Stimulated activated naive CD4-positive, alpha-beta T cell treated with Interleukin-2 at 50 U/mL for 16 hours (primary cell): ENCODE data around the gene TFDP1.

Source experiments
- DNase-seq: peaks from one replicate; lab custom pipeline; 2025; lab: John Stamatoyannopoulos, UW

The TFDP1 gene

DNA sequence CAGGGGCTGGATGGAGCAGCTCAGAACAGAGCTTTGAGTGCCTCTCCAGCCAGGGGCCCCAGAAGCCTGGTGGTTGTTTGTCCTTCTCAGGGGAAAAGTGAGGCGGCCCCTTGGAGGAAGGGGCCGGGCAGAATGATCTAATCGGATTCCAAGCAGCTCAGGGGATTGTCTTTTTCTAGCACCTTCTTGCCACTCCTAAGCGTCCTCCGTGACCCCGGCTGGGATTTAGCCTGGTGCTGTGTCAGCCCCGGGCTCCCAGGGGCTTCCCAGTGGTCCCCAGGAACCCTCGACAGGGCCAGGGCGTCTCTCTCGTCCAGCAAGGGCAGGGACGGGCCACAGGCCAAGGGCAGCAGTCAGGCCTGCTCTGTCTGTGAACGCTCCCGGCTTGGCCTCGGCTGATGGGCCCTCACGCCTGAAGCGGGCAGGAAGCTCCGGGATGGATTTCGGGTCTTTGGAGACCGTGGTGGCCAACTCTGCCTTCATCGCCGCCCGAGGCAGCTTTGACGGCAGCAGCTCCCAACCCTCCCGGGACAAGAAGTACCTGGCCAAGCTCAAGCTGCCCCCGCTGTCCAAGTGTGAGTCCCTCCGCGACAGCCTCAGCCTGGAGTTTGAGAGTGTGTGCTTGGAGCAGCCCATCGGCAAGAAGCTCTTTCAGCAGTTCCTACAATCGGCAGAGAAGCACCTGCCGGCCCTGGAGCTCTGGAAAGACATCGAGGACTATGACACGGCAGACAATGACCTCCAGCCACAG lies 82.6 kb downstream of the TFDP1 start, which contains the start of gene GRK1:
TSS of gene GRK1 (plus strand) at position 269 of the 751 bp plus-strand sequence. CDS start at position 437, 168 bp downstream.
- DNase-seq: no peak

DNA sequence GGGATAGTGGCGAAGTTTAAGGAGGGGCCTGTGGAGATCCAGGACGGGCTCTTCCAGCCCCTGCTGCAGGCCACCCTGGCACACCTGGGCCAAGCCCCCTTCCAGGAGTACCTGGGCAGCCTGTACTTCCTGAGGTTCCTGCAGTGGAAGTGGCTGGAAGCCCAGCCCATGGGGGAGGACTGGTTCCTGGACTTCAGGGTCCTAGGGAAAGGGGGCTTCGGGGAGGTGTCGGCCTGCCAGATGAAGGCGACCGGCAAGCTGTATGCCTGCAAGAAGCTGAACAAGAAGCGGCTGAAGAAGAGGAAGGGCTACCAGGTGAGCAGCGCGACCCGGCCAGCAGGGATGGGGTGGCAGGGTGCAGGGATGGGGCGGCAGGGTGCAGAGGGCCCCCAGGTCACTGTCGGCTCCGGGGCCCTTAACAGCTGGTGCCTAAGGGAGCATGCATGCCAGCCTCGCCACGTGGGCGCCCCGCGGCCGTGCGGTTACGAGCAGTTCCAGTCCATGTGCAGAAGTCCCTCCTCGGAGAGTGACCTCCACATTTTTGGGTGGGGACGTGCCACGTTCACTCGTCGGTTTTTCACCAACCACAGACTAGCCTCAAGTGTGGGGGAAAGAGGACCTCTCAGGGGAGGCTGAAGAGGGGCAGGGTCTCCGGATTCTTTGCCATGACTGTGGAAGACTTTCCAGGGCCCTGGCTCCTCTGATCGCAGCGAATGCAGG lies 83.4 kb downstream of the TFDP1 start:
- DNase-seq: no peak

DNA sequence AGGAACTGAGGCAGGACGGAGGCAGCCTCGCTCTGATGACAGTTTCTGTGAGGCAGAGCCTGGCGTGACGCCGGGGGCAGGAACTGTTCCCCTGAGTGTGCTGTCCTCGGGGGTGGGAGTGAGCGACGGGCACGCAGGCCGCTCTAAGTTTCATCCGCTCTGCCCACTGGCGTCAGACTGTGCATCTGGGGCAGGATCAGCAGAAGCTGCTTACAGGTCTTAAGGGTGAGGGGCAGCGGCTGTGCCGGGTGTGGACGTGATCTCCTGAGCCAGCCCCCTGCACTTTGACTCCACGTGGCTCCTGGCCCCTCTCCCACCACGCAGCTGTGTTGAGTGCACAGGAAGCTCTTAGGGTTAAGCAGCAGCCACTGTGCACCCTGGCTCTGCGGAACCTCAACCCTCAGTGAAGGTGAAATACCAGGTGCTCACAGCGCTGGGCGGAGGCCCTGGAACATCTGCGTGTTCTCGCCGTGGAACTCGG lies 84.0 kb downstream of the TFDP1 start:
- no peak for DNase-seq

DNA sequence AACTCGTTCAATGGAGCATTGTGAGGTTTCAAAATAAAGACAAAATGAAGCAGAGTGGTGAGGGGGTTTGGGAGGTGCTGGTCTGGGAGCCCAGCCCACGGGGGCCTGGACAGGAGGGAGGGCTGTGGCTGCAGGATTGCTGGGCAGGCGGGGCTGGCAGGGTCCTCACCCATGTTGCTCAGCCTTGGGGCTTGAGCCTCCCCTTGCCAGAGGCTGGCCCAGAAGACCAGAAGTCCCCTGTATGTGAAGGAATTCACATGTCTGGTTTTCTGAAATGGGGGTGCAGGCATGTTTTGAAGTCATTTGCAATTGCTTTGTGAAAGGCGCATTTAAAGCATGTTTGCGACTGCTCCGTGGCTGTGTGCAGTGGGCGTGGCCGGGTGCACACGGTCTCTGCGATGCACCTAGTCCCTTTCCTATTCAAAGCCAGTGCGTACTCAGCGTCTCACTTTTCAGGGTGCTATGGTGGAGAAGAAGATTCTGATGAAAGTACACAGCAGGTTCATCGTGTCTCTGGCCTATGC lies 84.7 kb downstream of the TFDP1 start:
- DNase-seq: no peak

DNA sequence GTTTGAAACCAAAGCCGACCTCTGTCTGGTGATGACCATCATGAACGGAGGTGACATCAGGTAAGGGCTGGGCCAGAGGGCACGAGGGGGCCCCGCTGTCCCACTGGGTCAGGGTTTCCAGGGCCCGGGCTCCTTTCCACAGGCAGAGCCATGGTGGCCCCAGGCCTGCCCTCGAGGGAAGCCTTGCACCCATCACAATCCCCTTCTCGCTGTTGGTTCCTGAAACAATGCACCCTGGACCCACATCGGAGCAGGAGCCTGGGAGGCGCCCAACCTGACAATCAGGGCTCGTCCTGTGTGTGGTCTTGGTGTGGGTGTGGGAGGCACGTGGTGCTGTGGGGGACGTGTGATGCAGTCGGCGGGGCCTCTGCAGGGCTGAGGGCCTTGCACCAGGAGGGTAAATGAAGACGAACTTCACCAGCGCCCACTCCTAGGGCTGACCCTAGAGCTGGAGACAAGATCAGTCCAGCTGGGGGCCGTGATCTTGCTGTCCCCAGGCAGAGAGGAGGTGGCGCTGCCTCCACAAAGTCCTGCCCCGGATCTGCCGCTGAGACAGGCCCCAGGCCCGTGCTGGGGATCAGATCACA lies 85.3 kb downstream of the TFDP1 start:
- DNase-seq: no peak

DNA sequence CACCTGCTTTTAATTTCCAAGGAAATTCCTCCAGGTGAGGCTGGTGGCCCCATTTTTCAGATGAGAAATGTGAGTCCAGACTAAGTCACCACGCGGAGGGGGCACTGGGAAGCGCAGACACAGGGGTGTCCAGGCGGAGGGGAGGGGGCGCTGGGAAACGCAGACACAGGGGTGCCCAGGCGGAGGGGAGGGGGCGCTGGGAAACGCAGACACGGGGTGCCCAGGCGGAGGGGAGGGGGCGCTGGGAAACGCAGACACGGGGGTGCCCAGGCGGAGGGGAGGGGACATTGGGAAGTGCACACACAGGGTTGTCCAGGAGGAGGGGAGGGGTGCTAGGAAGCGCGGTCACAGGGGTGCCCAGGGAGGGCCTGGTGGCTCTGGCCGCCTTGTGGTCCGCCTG lies 86.0 kb downstream of the TFDP1 start:
- DNase-seq: no peak

DNA sequence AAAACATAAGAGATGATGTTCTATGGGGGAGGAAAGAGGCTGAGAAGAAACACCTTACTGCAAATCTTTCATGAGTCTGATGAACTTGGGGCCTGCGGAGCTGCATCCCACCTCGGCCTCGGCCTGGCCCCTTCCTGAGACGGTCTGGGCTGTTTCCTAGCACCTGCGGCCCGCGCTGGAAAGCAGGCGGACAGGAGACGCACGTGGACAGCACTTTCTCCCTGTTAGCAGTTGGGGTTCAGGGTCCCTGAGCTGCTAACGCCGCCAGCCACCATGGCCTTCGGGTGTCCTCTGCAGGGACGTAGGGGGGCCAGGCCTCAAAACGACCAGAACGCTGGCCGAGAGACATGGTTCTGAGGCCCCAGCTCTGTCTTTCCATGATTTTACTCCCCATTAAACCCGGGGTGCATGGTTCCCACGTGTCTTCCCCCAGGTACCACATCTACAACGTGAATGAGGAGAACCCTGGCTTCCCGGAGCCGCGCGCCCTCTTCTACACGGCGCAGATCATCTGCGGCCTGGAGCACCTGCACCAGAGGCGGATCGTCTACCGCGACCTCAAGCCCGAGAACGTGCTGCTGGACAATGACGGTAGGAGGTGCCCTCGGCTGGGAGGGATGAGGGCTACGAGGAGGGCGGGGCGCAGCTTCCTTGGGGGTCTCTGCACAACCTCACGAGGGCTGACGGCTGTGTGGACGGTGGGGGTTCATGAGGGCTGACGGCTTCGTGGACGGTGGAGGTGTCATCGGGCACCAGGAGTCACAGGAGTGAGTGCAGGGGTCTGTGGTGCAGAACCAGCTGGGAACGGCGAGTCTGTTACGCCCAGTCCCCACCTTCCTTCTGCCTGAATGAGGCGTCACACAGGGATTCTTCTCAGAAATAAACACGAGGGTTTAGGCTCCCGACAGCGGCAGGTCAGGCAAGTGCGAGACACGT lies 86.8 kb downstream of the TFDP1 start:
- no peak for DNase-seq

DNA sequence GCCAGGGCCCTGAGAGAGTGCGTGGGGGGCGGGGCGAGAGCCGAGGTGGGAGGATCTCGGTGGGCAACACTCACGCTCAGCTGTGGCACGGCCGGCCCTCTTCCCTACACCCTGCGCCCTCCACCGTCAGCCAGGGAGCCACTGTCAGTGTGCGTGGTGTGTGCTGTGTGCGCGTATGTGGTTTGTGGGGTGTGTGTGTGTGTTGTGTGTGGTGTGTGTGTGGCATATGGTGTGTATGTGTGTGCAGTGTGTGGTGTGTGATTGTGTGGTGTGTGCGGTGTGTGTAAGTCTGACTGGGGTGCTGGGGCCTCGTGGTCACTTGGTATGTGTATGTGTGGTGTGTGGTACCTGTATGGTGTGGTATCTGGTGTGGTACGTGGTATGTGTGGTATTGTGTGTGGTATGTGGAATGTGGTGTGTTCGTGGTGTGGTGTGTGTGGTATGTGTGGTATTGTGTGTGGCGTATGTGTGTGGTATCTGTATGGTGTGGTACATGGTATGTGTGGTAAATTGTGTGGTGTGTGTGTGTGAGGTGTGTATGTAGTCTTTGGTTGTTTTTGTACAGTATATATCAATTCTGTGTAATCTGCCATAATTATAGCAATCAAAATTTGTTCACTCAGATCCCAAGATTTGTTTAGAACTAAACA lies 87.6 kb downstream of the TFDP1 start:
- no peak for DNase-seq
